Stomach (tissue), 9 donors: ENCODE data around the gene CST7. TPM values are rescaled to one million over a fixed set of nuclear protein-coding genes. Genes with fewer than 3 reads are reported as not detected.
A peak's percentile ranks its signal among the peaks of the same experiment; 100 is the strongest.

Experiments
- DNase-seq, 2 donors: peaks; one replicate each; pipeline versions ENCODE4 v3.0.0 to v3.0.0-alpha.2; 2013 to 2019
- H3K27ac ChIP-seq, 5 donors: fragments of 200-600 bp in 4 of 5; sonication (generic) in 4 of 5; one replicate each; pipeline ENCODE4 v1.5.1; 2013 to 2019; ENCODE audit warnings: mild to moderate bottlenecking in 1 of 5, moderate library complexity in 1 of 5
- H3K27me3 ChIP-seq, 3 donors: fragments of 200-600 bp; sonication (generic); one replicate each; pipeline ENCODE4 v1.5.1; 2017 to 2019; ENCODE audit warnings: mixed run types in 1 of 3
- H3K36me3 ChIP-seq, 4 donors: fragments of 200-600 bp; sonication (generic); 1 replicate in 3 of 4; 2 replicates in 1 of 4; pipeline ENCODE4 v1.5.1; 2016 to 2019
- H3K4me1 ChIP-seq, 4 donors: fragments of 200-600 bp; sonication (generic); one replicate each; pipeline ENCODE4 v1.5.1; 2016 to 2019
- H3K4me3 ChIP-seq, 4 donors: fragments of 200-600 bp; sonication (generic) in 3 of 4; one replicate each; pipeline ENCODE4 v1.5.1; 2016 to 2019; ENCODE audit warnings: mild to moderate bottlenecking in 1 of 4
- H3K9me3 ChIP-seq, 4 donors: fragments of 200-600 bp; sonication (generic); one replicate each; pipeline ENCODE4 v1.5.1; 2016 to 2019
- EP300 ChIP-seq: sonication (generic); formaldehyde crosslinking; IDR thresholded peaks from one replicate; pipeline ENCODE4 v1.6.1; 2017; ENCODE audit warnings: antibody characterized with exemption
- POLR2A ChIP-seq, 4 donors: fragments of 450-650 bp; IDR thresholded peaks; one replicate each; pipeline ENCODE4 v1.6.1; 2016; ENCODE audit warnings: antibody characterized with exemption in 4 of 4, control low read depth in 2 of 4, mild to moderate bottlenecking in 1 of 4, moderate library complexity in 1 of 4
- POLR2AphosphoS5 ChIP-seq, 3 donors: sonication (generic); formaldehyde crosslinking; IDR thresholded peaks; one replicate each; pipeline ENCODE4 v1.6.1; 2016; ENCODE audit warnings: antibody characterized with exemption in 3 of 3
- WGBS, 5 donors: extraction: QIAGEN DNeasy Blood & Tissue Kit in 3 of 5; methylation state at CpG; one replicate each; pipeline versions ENCODE4 v1.1.5 to v1.1.7; 2013 to 2018; 5-methylcytosine and 5-hydroxymethylcytosine counted together
- intact Hi-C: fragments of 100-400 bp; cut with DNase I; formaldehyde crosslinking; loops from one replicate; pipeline ENCODE4 v1.15.1; 2023; ENCODE audit warnings: low total_unique reads
- polyA plus RNA-seq, 3 donors: library from polyadenylated mRNA; stranded (reverse); fragments of 200-250 nt; gene quantifications; one replicate each; pipeline ENCODE4 v1.2.3, GENCODE V29; 2013
- total RNA-seq, 5 donors: library from RNA; depleted of rRNA; stranded (reverse); fragments of >200 nt; gene quantifications; one replicate each; pipeline versions ENCODE4 v1.1.0 to v1.2.3, GENCODE V29; 2014 to 2016
- TF ChIP-seq, protein P1 (sequence below), 7 experiments: fragments of 450-650 bp in 4 of 7; fragments of 200-600 bp in 3 of 7; sonication (generic) in 3 of 7; IDR thresholded peaks; one replicate each; pipeline ENCODE4 v1.5.1; 2016 to 2019; ENCODE audit warnings: antibody characterized with exemption in 7 of 7, control low read depth in 2 of 7, mild to moderate bottlenecking in 1 of 7
- donor health status: healthy with polysubstance abuse.
- donor health status: Bipolar disorder and iron deficiency.
- donor health status: healthy.

CST7 gene
- total and polyA plus RNA-seq, 8 donors, result 0.87 to 8.3 (median 2.5) TPM; not detected in 1

DNA sequence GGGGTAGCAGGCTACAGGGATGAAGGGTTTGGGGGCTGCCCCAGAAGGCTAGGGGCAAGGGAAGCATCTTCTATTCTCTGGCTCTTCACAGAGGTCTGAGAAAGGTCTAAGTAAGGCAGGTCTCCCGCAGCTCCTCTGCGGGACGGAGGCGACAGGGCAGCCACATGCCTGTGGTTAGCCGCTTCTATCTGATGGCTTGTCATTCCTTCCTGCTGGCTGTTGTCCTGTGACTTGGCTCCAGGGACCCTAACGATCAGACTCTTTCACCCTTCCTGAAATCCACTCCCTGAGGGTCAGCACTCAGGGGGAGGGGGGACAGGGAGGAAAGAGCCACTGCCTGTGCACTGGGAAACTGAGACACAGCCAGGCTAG lies 673 bp downstream of the CST7 start:
- peak overlapping the region; percentile 9 to 38 (median 34) for H3K4me3 ChIP-seq
- DNase-seq, result peak in 1 of 2 donors; percentile 24
- peaks cover 0 to 14% (median 0%) of the 10 kb centered on the region in 3 donors for H3K27me3 ChIP-seq
- TF ChIP-seq, protein P1, sequence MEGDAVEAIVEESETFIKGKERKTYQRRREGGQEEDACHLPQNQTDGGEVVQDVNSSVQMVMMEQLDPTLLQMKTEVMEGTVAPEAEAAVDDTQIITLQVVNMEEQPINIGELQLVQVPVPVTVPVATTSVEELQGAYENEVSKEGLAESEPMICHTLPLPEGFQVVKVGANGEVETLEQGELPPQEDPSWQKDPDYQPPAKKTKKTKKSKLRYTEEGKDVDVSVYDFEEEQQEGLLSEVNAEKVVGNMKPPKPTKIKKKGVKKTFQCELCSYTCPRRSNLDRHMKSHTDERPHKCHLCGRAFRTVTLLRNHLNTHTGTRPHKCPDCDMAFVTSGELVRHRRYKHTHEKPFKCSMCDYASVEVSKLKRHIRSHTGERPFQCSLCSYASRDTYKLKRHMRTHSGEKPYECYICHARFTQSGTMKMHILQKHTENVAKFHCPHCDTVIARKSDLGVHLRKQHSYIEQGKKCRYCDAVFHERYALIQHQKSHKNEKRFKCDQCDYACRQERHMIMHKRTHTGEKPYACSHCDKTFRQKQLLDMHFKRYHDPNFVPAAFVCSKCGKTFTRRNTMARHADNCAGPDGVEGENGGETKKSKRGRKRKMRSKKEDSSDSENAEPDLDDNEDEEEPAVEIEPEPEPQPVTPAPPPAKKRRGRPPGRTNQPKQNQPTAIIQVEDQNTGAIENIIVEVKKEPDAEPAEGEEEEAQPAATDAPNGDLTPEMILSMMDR (IDR thresholded peaks at IDR 0.05), result no peak
- TF ChIP-seq EP300, result no peak
- no peak for TF ChIP-seq POLR2A (IDR thresholded peaks at IDR 0.05)
- TF ChIP-seq POLR2AphosphoS5 (IDR thresholded peaks at IDR 0.05), result no peak
- peaks cover 0 to 11% (median 0%) of the 10 kb centered on the region in 4 donors for H3K4me1 ChIP-seq
- peak overlapping the region; percentile 50 to 74 (median 64) for H3K27ac ChIP-seq
- intact Hi-C loops, result no loop called here
- peaks cover 4 to 26% (median 10%) of the 10 kb centered on the region in 4 donors for H3K9me3 ChIP-seq
- peaks cover 0 to 7% (median 2%) of the 10 kb centered on the region in 4 donors for H3K36me3 ChIP-seq
- 16 to 35% (median 29%) methylated on average over 4 to 6 of the region's 6 CpGs for WGBS, 5 donors

- H3K27me3 ChIP-seq, result peaks cover 0 to 14% (median 0%) of the 10 kb centered on the region in 3 donors
- no peak for TF ChIP-seq POLR2AphosphoS5 (IDR thresholded peaks at IDR 0.05)
- no peak for TF ChIP-seq EP300
- TF ChIP-seq, protein P1 (IDR thresholded peaks at IDR 0.05), result no peak
- TF ChIP-seq POLR2A (IDR thresholded peaks at IDR 0.05), result no peak
- peaks cover 0 to 7% (median 2%) of the 10 kb centered on the region in 4 donors for H3K36me3 ChIP-seq
- peaks cover 0 to 11% (median 0%) of the 10 kb centered on the region in 4 donors for H3K4me1 ChIP-seq
- DNase-seq, result peak in 1 of 2 donors; percentile 24
- H3K27ac ChIP-seq, result peak overlapping the region; percentile 50 to 74 (median 64)
- H3K9me3 ChIP-seq, result peaks cover 4 to 20% (median 10%) of the 10 kb centered on the region in 4 donors
- peak overlapping the region; percentile 9 to 38 (median 34) for H3K4me3 ChIP-seq
- 49 to 78% (median 68%) methylated on average over 2 to 12 of the region's 12 CpGs for WGBS, 5 donors
- intact Hi-C loops, result no loop called here
These were observed 1.2 kb downstream of the CST7 start for GRCh38 chr20:24950128-24950835.

DNA sequence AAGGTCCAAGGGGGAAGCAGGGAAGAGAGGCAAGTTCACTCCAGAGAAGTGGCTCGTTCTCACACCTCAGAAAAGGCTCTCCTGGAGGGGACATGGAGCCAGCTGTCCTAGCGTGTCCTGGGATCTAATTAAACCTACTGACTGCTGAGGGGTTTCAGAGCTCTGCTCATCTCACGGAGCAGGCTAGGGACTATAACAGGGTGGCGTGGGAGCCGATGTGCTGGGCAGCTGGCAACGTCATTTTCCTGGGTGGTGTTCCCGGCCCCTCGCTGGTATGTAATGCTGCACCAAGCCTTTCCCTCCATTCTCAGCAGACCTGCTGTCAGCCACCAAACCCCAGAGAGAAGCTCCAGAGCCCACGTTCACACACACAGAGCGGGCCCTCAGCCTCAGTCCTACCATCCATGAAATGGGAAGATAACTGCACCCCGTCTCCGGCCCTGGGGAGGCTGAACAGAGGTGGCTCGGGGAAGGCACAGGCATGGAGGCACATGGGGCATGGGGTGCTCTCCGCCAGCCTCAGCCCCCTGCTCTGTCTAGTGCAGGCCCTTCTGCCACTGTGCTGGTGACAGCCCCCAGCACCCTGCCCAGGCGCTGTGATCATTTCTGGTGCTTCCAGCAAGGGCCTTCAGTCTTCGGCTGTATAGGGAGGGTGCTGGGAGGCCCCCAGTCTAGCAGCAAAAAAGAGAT lies 1.9 kb downstream of the CST7 start:
- TF ChIP-seq POLR2AphosphoS5 (IDR thresholded peaks at IDR 0.05), result no peak
- no peak for TF ChIP-seq POLR2A (IDR thresholded peaks at IDR 0.05)
- TF ChIP-seq EP300, result no peak
- TF ChIP-seq, protein P1 (IDR thresholded peaks at IDR 0.05), result no peak
- Histone ChIP-seq H3K27me3 (peaks cover 0 to 14% (median 0%) of the 10 kb centered on the region in 3 donors), H3K9me3 (peaks cover 4 to 17% (median 10%) of the 10 kb centered on the region in 4 donors), H3K4me1 (peaks cover 0 to 11% (median 0%) of the 10 kb centered on the region in 4 donors), H3K36me3 (peaks cover 0 to 12% (median 6%) of the 10 kb centered on the region in 4 donors), H3K27ac (peak overlapping the region in 3 of 5 donors; percentile 59 to 74 (median 71)), H3K4me3 (peak overlapping the region in 2 of 4 donors; percentile 33 to 38)
- peak in 1 of 2 donors; percentile 18 for DNase-seq
- 70 to 84% (median 78%) methylated on average over 9 to 16 of the region's 16 CpGs for WGBS, 5 donors
- intact Hi-C loops, result no loop called here

- intact Hi-C loops, result no loop called here
- DNase-seq, result peak in 1 of 2 donors; percentile 24
- peak overlapping the region in 2 of 5 donors; percentile 71 to 74 for H3K27ac ChIP-seq
- peaks cover 0 to 14% (median 0%) of the 10 kb centered on the region in 3 donors for H3K27me3 ChIP-seq
- peaks cover 0 to 11% (median 0%) of the 10 kb centered on the region in 4 donors for H3K4me1 ChIP-seq
- H3K36me3 ChIP-seq, result peaks cover 0 to 19% (median 12%) of the 10 kb centered on the region in 4 donors
- 48 to 59% (median 57%) methylated on average over 7 to 11 of the region's 11 CpGs for WGBS, 5 donors
- peaks cover 0 to 11% (median 5%) of the 10 kb centered on the region in 4 donors for H3K9me3 ChIP-seq
- peak overlapping the region in 2 of 4 donors; percentile 33 to 38 for H3K4me3 ChIP-seq
- TF ChIP-seq EP300 (no peak), POLR2A (IDR thresholded peaks at IDR 0.05) (no peak), POLR2AphosphoS5 (IDR thresholded peaks at IDR 0.05) (no peak)
- TF ChIP-seq, protein P1 (IDR thresholded peaks at IDR 0.05), result no peak
These were observed 2.5 kb downstream of the CST7 start for GRCh38 chr20:24951536-24952083.
